Measurements from ENCODE around the gene YPEL5.

DNA sequence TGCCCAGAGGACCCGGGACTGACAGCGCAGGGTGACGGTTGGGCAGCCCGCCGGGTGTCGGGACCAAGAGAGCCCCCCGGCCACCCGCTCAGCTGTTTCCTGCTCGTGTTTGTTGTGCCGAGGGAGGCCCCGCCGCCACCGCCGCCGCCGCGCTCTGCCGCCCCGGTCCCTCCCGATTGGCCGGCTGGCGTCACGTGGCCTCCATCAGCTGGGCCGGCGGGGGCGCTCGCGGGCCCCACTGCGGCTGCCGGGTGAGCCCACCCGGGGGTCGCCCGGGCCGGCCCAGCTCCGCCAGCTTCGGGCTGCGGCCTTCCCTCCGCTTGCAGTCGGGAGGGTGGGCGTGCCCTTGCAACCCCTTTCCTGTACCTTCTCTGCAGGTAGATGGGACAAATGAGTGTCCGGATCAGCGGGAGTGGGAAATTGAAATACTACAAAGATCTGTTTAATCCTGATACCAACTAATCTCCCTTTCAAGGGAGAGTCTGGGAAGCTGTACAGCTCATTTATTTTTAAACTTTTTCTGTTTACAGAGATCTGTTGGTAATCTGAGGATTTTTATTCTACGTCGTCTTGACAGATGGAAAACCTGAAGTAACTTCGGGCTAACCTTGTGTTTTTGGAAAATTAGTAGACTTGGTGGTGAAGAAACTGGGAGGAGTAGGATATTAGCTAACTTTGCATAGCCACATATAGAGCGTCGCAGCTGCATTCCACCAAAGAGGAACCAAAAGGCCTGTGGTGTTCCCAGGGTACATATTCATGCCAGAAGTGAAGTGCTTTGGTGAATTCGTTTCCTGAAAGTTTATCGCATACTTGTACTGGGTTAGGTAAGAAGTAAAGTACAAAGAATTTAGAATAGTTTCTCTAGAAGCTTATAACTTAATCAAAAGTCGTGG is 1.2 kb downstream of the YPEL5 start:
- TF ChIP-seq, protein P1, sequence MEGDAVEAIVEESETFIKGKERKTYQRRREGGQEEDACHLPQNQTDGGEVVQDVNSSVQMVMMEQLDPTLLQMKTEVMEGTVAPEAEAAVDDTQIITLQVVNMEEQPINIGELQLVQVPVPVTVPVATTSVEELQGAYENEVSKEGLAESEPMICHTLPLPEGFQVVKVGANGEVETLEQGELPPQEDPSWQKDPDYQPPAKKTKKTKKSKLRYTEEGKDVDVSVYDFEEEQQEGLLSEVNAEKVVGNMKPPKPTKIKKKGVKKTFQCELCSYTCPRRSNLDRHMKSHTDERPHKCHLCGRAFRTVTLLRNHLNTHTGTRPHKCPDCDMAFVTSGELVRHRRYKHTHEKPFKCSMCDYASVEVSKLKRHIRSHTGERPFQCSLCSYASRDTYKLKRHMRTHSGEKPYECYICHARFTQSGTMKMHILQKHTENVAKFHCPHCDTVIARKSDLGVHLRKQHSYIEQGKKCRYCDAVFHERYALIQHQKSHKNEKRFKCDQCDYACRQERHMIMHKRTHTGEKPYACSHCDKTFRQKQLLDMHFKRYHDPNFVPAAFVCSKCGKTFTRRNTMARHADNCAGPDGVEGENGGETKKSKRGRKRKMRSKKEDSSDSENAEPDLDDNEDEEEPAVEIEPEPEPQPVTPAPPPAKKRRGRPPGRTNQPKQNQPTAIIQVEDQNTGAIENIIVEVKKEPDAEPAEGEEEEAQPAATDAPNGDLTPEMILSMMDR (conservative IDR thresholded peaks at IDR 0.05; ENCODE audit: low read length): peak; percentile 42
- TF ChIP-seq EZH2phosphoT487 (IDR thresholded peaks at IDR 0.05; ENCODE audit: borderline replicate concordance): no peak

Data from Loucy (cell line).